Activated CD4-positive, alpha-beta T cell treated with anti-CD3 and anti-CD28 coated beads, Interleukin-10, Interleukin-2, amounts not matched to agents 100 ng/mL and 50 ng/mL, durations not matched to agents 16 hours and 8 hours (primary cell): ENCODE data around the gene LAGE3.

Source experiments
- DNase-seq: peaks from one replicate; pipeline ENCODE4 v3.0.0-alpha.2; 2020

Gene LAGE3

DNA sequence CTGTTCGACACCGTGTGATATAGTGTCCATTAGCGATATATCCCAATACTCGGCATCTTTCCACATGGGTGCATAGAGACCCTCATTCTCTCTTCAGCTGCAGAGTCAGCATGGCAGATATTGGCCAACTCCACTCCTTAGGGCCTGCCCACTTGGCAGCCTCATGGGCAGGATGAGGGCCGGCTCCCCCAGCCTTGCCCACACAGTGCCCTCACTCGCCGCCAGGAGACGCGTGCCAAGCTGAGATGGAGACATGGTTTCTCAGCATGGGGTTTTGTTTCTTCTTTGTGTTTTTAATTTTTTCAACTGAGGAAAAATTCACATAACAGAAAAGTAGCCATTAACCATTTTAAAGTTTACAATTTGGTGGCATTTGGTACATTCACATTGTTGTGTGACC is 26.3 kb downstream of the LAGE3 start:
- DNase-seq: no peak

DNA sequence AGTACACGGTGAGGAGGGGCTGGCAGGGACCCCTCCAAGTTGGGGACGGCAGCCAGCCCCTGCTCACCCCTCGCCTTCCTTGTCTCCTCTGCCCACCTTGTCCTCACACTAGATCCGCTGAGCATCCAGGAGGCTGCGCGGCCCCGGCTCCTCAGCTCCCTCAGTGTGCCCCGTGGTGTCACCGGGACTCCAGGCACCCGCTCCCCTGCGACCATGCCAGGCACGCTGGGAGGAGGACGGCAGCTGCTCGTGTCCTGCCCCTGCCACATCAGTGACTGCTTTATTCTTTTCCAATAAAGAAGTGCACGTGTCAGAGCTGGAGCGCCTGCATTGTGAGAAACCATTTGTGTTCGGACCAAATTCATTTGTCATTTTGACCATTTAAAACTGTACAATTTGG is 28.8 kb downstream of the LAGE3 start:
- DNase-seq: no peak

DNA sequence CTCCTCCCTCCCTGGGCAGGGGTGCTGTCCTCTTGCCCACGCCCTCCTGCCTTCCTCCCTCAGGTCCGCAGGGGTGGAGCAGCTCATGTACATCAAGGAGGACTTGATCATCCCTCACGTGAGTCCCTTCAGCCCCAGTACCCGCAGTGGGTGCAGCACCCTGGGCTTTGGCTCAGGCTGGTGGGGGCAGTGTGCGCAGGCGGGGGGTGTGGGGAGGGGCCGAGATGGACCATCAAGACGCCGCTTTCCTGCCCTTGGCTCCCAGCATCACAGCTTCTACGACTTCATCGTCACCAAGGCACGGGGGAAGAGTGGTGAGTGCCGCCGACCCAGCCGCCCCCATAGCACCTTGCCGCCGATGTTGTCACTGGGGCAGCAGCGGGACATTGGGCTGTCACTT is 29.5 kb downstream of the LAGE3 start:
- no peak for DNase-seq

DNA sequence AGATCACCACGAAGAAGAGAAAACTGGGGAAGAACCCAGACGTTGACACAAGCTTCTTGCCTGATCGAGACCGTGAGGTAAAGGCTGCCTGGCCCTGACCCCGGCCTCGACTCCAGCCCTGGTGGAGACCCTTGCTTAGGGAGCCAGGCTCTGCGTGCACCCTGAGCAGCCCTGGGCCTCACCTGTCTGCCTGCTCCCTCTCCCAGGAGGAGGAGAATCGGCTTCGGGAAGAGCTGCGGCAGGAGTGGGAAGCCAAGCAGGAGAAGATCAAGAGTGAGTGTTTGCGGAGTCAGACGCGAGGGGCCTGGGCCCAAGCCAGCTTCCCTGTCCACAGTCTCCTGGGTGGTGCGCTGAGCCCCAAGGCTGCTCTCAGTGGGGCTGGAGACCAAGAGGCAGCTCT is 30.6 kb downstream of the LAGE3 start:
- DNase-seq: no peak

DNA sequence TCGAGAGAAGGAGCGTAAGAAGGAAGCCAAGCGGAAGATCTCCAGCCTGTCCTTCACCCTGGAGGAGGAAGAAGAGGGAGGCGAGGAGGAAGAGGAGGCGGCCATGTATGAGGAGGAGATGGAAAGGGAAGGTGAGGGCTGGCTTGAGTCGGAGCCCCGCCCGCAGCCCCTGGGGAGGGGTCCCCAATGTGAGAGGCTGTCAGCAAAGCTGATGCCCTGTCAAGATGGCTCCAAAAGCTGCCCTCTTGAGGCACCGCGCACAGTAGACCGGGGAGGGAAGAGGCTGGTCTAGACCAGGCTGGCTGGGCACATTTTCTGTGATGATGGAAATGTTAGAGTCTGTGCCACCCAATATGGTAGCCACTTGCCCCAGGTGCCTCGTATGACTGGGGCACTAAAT is 32.7 kb downstream of the LAGE3 start:
- DNase-seq: no peak

DNA sequence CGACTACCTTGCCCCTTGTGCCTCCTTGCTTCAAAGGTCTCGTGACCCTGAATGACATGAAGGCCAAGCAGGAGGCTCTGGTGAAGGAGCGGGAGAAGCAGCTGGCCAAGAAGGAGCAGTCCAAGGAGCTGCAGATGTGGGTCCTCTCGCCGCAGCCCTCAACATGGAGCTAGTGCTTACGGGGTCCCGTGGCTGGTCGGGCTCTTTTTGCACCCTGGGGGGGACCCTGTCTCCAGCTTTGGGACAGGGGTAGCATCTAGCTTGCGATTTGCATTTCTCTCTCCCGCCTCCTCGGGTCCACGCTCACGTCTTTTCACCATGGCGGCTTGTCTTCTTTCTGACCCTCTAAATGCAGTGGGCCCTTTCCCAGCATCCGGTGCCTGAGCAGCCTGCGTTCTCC is 33.3 kb downstream of the LAGE3 start:
- no peak for DNase-seq

DNA sequence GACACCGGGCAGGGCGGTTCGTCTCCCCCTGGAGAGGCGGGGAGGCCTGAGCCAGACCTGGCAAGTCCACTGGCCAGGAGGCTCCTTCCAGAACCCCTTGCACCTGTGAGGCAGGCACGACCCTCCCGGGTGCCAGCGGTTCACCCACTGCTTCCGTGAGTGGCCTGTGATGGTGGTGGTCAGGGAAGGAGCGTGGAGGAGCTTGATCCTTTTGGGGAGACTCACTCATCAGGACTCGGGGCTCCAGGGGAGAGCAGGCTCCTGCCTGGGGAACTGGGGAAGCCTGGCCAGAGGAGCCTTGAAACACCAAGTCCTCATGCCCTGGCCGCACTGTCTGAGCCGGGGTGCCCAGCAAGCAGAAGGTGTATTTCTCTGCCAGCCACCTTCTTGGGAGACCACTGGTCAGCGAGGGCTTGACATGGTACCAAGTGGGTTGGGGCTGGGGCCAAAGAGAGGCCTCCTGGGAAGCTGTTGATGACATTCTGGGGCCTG is 34.3 kb downstream of the LAGE3 start:
- DNase-seq: no peak

DNA sequence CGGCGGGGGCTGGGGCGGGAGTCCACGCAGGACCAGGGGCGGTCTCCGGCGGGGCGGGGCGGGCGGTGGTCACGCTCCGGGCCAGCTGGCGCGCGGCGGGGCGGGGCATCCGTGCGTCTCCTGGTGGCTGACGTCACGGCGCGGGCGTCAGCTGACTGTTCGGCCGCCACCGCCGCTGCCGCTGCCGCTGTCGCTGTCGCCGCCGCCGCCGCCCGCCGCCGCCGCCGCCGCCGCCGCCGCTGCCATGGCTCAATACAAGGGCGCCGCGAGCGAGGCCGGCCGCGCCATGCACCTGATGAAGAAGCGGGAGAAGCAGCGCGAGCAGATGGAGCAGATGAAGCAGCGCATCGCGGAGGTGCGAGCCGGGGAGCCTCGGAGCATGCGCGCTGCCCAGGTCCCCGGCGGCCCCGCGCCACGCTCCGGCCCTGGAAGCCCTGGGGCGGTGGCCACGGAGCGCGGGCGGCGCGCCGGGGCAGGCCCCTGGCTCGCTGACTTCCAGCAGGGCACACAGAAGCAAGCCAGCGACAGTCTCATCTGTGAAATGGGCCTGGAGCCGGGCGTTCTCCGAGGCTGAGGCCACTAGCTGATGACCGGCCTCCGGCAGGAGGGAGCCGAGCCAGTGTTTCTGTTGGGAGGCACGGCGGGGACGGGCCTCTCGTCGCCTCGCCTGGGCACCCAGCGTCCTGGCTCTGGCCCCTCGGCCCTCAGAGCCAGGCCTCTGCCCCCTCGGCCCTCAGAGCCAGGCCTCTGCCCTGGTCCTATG is 34.9 kb downstream of the LAGE3 start, which contains the start of gene FAM50A:
TSS of gene FAM50A (plus strand) at position 150 of the 763 bp plus-strand sequence. CDS start at position 245, 95 bp downstream.
- DNase-seq: peak; percentile 74

DNA sequence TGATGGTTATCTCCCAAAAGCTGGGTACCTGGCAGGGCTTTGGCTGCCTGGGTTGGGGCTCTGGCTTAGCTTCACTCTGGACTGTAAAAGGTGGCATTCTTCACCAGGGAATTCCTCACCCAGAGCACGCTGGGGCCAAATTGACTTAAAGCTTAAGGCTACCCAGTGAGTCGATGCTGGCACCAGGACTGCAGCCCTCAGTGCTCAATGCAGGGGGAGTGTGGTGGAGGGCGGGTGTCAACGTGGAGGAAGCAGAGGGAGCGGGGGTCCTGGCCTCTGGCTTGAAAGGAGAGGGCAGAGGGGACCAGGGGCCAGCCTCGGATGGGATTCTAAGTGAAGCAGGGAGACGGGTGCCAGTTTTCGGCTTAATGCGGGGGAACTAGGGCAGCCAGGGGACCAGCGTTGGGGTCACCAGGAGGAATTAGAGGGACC is 35.6 kb downstream of the LAGE3 start:
- no peak for DNase-seq

DNA sequence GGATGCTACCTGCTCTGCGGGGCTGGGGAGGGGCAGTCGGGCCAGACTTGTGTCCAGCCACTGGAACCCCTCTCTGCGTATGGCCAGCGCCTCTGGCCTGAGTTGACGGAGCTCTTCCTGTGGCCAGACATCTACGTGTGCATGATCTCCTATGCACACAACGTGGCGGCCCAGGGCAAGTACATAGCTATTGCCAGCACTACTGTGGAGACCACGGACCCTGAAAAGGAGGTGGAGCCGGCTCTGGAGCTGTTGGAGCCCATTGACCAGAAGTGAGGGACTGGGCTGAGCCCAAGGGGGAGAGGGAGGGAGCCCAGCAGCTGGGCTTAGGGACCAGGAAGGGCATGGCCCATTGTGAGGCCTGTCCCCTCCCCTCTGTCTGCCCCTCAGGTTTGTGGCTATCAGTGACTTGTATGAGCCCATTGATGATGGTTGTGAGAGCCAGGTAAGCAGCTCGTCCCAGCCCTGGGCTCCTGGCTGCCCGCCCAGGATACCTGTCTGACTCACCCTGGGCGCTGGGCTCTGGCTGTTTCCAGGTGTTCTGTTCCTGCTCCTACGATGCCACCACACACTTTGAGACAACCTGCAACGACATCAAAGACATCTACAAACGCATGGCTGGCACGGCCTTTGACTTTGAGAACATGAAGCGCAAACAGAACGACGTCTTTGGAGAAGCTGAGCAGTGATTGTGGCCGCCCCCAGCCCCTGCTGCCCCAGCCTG is 36.9 kb downstream of the LAGE3 start:
- no peak for DNase-seq

DNA sequence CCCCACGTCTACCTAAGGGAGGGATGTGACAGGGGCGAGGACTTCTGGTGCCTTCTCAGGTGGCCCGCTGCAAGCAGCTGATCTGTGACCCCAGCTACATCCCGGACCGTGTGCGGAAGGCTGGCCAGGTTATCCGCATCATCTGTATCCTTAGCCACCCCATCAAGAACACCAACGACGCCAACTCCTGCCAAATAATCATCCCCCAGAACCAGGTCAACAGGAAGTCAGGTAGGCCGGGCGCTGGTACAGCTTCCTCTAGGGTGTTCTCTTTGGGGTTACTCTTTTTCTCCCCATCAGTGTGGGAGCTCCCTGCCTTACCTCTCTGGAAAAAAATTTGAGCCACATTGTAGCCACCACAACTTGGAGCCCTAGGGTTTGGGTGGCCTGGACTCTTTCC is 37.5 kb downstream of the LAGE3 start:
- DNase-seq: no peak

DNA sequence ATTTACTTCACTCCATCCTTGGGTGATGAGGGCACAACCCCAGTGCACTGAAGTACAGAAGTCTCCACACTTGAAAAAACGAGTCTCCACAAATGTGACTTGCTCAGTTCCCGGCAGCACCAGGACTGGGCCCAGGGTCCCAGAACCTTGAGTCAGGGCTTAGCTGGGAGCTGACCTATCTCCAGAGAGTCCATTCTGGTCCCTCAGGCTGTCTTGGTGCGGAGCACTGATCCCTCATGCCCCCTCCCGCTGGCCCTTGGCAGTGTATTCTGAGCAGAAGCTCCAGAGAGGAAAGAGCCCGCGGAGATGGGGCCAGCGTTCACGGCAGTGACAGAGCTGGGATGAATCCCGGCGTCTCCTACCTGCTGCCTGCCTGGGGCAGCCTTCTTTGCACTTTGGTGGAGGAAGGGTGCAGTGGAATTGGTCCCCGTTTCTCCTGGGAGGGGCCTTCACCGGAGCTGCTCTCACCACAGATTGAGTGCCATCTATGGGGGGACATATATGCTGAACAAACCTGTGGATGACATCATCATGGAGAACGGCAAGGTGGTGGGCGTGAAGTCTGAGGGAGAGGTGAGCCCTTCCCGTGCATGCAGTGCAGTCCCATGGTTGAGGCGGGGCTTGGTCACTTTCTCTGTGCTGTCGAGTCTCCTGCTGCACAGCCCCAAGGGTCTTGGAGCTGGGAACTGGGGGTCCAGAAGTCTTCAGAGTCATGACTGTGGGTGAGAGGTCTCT is 38.3 kb downstream of the LAGE3 start:
- no peak for DNase-seq

DNA sequence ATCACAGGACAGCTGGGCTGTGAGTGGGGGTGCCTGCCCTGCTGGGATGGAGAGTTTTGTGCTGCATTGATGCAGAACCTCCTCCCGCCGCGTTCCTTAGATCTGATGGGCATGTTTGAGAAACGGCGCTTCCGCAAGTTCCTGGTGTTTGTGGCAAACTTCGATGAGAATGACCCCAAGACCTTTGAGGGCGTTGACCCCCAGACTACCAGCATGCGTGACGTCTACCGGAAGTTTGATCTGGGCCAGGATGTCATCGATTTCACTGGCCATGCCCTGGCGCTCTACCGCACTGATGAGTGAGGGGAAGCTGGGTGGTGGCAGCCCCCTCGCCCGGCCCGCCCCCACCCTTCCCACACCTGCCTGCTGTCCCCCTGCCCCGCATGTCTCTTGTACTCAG is 39.2 kb downstream of the LAGE3 start:
- DNase-seq: no peak

DNA sequence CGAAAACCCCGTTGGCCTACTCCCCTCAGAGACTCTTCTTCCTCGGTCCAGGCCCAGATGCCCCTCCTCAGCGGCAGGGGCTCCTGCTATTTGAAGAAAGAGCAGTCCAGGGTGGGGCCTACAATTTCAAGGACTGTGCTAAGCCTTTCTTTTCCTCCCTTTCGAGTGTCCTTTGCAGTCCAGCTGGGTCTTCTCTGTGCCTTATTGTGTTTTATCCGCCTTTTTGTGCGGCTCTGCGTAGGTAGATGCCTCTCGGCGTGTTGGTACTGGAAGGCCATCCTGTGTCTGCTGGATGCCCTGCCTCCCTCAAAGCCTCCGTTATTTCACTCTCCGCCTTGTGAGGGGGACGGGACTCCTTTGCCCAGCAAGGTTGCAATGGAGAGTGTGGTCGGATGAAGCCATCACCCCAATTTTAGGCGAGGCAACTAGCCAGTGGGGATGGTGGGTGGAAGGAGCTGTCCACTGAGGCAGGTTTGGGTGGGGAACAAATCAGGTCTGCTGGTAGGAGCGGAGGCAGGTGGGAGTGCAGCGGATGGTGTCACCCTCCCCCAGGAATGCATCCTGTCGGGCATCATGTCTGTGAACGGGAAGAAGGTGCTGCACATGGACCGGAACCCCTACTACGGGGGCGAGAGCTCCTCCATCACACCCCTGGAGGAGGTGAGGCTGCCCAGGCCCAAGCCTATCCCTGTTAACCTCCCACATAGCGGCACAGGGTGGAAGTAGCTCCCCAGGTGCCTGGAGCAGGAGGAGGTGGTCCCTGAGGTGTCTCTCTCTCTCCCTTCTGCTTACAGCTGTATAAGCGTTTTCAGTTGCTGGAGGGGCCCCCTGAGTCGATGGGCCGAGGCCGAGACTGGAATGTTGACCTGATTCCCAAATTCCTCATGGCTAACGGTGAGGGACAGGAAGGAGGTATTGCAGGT is 40.8 kb downstream of the LAGE3 start:
- DNase-seq: no peak

DNA sequence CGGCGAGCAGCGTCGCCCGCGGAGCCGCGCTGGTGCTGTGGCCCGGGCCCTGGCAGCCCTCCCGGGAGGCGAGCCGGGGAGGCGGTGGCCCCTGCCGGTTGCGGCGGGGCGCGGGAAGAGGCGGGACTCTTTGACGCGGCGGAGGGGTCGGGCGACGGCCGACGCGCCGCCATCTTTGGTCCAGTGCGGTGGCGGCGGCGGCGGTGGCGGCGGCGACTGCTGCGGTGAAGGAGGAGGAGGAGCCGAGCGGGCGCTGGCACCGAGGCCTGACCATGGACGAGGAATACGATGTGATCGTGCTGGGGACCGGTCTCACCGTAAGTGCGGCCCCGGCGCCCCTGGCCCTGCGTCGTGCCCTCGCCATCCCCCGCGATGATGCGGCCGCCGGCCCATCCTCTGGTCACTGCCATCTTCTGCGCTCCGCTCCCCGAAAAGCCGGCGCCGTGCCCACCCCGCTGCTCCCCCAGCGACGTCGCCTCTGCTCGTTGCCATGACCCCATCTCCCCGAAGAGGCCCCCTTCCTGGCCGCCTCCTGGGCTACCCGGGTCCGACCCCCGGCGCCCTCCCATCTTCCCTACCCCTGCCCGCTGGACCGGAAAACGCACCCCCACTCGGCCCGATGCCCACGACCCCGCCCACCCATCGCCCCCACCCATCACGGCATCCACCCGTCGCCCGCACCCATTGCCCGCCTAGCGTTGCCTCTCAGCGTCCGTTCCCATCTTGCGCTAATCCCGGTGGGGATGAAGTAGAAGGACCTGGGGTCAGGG is 41.9 kb downstream of the LAGE3 start, which contains the start of gene GDI1:
TSS of gene GDI1 (plus strand) at position 172 of the 770 bp plus-strand sequence. CDS start at position 273, 101 bp downstream.
- DNase-seq: peak; percentile 53

DNA sequence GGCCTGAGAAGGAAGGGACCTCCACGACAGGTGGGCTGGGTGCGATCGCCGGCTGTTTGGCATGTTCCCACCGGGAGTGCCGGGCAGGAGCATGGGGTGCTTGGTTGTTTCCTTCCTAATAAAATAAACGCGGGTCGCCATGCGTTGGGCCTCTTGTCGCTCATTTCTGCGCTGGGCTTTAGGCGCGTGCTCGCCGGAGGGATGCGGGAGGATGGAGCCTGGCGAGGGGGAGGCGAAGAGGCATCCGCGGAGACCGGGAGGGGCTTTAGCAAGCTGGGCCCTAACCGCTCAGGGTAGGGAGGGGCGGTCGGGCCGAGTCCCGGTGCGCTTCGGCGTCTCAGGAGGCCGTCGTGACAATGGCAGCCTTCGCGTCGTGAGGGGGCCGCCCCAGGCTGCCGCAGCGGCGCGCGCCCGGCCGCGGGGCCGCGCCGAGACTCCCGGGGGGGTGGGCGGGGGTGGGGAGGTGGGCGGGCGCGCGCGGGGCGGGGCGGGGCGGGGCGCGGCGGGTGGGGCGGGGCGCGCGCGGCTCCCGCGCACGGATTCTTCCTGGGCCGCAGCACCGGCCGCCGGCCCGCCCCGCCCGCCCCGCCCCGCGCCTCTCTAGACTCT is 42.6 kb downstream of the LAGE3 start:
- DNase-seq: peak; percentile 53

DNA sequence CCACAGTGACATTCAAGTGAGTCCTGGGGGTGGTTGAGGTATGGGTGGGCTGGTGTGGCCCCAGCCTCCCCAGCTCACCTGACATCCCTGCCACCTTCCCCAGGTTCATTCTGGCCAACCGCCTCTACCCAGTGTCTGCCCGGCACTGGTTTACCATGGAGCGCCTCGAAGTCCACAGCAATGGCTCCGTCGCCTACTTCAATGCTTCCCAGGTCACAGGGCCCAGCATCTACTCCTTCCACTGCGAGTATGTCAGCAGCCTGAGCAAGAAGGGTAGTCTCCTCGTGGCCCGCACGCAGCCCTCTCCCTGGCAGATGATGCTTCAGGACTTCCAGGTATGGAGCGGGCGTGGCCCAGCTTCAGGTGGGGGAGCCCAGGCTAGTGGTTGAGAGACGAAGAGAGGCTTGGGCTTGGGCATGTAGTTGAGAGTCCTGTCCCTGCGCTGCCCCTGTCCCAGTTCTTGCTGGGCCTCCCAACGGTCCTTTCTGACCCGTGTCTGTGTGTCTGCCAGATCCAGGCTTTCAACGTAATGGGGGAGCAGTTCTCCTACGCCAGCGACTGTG is 43.8 kb downstream of the LAGE3 start:
- DNase-seq: no peak

DNA sequence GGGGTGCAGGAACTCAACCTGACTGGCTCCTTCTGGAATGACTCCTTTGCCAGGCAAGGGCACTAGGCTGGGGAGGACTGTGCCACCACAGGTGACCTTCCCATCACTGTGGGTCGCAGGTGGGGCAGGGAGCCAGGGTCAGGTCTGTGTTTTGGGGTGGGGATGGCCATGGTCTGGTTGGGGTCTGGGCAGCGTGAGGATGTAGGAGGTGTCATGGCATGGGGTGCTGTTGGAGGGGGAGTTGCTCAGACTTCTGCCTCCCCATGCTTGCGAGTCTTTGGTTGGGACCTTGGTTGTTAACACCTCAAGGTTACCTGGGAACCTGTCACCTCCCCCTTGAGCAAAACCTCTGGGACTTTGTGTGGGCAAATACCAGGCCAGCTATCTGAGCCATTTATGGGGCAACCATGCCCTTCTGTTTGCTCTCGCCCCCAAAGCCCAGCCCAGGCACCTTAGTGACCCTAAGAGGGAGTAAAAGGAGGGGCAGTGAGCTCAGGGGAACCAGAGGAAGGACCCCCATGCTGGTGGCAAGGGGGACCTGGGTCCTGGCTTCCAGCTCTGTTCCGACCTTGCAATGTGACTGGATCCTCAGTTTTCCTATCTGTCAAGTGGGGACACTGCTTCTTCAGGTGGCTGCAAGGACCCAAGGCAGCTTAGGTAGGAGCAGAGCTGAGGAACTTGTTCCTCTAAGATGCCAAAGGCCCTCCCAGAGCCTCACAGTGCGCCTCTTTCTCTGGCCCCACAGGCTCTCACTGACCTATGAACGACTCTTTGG is 44.5 kb downstream of the LAGE3 start:
- DNase-seq: no peak

DNA sequence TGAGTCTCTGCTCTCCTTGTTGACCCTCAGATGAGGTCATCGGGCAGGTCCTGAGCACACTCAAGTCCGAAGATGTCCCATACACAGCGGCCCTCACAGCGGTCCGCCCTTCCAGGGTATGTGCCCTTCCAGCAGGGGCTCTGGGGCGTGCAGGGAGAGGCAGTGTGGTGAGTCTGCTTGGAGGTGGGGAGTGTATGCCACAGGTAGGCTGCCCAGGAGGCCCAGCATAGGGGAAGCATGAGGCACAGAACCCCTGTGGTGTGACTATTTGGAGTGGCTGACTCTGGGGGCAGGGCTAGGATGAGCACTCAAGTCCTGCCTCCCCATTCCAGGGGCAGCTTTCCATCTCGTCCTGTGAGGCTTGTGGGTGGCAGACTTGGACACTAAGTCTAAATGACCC is 45.5 kb downstream of the LAGE3 start:
- no peak for DNase-seq

DNA sequence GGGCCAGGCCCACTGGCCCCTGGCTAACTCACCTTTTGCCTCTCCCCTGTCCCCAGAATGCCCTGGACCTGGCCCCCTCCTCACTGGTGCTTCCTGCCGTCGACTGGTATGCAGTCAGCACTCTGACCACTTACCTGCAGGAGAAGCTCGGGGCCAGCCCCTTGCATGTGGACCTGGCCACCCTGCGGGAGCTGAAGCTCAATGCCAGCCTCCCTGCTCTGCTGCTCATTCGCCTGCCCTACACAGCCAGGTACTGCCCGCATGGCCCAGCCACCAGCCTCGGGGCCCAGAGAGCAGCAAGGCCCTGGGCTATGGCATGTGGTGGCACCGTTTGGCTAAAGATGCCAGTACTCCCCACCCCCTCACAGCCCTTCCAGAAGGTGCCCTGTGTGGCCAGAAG is 46.9 kb downstream of the LAGE3 start:
- no peak for DNase-seq
